ENCODE results near the gene NFE2L3.
"Not testable (repeated sequence)": the region's sequence is repeated elsewhere in the genome, so short reads cannot be mapped to it uniquely, and the experiment has no call there.

The NFE2L3 gene

GRCh38 chr7:26169271-26169670 lies 17.3 kb downstream of the NFE2L3 start:
- DNase-seq = no peak

DNA sequence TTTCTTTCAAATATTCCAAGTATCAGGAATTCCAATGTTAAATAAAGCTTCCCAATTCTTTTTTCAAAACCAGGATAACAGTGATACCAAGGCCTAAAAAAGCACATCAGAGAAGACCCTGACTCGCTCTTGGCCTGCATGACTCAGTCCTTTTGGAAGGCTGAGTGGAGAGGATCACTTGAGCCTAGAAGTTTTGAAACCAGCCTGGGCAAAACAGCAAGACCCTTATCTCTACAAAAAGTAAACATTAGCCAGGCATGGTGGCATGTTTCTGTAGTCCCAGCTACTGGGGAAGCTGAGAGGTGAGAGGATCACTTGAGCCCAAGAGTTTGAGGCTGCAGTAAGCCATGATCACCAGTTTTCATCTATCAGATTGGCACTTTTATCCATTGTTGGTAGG lies 18.7 kb downstream of the NFE2L3 start:
- no peak for DNase-seq

- no peak for DNase-seq
Measured at GRCh38 chr7:26171601-26172000, 19.6 kb downstream of the NFE2L3 start.

DNA sequence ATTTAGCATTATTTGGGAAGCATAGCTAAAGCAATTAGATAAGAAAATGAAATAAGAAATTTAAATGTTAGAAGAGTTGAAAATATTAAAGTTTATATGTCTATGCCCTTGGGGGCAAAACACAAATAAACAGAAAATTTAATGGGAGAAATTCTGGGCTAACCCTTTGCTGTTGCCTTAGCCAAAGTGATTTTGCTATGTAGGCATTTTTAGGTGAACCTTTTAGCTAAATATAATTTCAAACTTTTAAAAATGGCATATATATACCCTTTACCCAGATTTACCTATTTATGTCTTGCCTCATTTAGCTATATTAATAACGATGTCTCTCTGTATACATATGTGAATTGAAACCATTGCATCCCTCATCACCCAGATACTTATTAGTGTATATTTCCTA lies 20.1 kb downstream of the NFE2L3 start:
- DNase-seq = no peak

DNA sequence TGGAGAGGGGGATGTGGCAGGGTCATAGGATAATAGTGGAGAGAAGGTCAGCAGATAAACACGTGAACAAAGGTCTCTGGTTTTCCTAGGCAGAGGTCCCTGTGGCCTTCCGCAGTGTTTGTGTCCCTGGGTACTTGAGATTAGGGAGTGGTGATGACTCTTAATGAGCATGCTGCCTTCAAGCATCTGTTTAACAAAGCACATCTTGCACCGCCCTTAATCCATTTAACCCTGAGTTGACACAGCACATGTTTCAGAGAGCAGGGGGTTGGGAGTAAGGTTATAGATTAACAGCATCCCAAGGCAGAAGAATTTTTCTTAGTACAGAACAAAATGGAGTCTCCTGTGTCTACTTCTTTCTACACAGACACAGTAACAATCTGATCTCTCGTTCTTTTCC lies 23.9 kb downstream of the NFE2L3 start:
- not testable (repeated sequence) for DNase-seq

DNA sequence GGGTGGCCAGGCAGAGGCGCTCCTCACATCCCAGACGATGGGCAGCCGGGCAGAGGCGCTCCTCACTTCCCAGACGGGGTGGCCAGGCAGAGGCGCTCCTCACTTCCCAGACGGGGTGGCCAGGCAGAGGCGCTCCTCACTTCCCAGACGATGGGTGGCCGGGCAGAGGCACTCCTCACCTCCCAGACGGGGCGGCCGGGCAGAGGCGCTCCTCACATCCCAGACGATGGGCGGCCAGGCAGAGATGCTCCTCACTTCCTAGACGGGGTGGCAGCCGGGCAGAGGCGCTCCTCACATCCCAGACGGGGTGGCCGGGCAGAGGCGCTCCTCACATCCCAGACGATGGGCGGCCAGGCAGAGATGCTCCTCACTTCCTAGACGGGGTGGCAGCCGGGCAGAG lies 24.7 kb downstream of the NFE2L3 start:
- DNase-seq = not testable (repeated sequence)

DNA sequence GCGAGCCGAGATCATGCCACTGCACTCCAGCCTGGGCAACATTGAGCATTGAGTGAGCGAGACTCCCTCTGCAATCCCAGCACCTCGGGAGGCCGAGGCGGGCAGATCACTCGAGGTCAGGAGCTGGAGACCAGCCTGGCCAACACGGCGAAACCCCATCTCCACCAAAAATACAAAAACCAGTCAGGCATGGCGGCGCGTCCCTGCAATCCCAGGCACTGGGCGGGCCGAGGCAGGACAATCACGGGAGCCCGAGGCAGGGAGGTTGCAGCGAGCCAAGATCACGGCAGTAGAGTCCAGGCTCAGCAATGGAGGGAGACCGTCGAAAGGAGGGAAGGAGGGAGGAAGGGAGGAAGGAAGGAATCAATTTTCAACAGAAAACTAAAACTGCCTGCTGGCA lies 25.3 kb downstream of the NFE2L3 start:
- DNase-seq = not testable (repeated sequence)

DNA sequence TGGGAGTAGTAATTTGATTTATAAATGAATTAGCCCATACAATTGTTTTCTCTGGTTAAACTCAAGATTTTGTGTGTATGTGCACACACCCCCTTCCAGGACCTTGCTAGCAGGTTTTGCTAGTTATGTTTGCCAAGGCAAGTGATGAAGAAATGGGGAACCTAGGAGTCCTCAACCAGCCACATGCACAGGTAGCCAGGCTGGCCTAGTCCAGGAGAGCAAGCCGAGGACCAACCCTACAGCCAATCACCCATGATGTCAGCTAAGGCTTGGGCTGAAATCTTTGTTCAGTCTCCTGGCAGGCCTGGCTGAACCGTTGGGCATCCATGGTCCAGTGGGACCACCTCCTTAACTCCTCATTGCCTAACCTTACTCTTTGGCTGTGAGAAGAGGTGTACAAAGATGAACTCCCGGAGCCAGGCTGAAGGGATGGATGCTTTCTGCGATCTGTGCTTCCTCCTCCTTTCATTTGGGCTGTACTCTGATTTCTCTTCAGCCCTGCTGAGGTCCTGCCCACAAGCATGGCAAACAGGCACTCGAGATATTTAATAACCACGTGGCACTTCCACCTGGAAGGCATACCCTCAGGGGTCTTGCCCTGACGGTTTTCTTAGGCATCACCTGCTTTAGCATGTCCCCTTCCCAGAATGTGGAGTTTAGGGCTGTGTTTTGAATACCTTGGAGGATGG lies 26.4 kb downstream of the NFE2L3 start:
- peak; percentile 39 for DNase-seq

GRCh38 chr7:26179422-26179821 lies 27.4 kb downstream of the NFE2L3 start:
- DNase-seq = no peak

DNA sequence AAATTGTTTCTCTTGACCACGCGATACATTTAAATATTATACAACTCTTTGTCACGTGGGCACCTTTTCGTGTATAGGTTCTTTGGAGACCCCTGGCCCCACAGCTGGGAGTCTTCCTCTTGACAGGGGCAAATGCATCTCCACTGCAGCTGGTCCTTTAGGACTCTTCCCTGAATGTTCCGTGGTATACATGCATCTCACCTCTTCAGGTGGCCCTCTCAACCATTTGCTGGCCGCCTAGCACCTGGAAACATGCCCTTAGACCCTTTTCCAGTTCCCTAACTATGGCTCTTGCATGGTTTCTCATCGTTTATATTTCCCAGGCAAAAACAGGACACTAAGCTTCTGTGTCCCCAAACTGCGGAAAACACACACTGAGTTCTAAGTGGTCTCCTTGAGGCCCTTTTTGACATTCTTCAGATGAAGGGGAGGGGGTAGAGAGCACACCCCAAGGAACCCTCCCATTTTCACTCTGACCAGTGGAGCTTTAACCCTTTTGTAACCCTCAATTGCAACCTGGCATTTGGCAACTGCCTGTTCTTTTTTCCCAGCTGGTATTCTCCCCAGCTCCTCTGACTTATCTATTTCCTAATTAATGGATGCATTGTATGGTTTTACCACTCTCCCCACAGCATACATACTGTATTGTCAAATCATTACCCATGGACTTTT lies 28.0 kb downstream of the NFE2L3 start:
- peak; percentile 33 for DNase-seq

- peak; percentile 30 for DNase-seq
Measured at GRCh38 chr7:26180792-26181198, 28.8 kb downstream of the NFE2L3 start.

DNA sequence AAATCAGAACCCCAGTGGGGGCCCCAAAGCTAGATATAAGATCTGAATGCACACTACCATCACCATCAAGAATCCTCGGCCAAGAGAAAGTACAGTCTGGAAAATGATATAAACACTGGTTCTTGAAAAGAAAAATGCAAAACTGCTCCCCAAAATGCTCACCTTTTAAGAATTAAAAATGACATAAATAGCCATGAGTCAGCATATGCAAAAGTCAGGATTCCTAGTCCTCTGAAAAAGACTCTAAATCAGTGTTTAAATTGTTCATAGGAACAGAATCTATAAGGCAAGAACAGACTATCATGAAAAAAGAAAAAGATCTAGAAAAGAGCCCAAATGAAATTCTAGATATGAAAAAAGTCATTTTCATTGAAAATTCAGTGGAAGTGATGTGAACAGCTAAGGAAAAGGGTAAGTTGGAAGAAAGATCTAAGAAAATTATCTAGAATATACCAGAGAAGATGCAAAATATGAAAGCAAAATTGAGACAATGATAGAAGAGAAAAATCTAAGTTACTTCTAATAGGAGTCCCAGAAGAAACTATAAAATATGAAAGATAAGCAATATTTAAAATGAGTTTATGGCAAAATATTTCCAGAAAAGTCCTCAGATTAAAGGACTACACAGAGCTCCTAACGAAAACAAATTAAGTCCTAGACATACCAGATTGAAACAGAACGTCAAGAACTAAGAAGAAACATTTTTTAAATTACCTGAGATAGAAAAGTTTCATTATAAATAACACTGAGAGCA lies 29.7 kb downstream of the NFE2L3 start:
- DNase-seq = no peak

DNA sequence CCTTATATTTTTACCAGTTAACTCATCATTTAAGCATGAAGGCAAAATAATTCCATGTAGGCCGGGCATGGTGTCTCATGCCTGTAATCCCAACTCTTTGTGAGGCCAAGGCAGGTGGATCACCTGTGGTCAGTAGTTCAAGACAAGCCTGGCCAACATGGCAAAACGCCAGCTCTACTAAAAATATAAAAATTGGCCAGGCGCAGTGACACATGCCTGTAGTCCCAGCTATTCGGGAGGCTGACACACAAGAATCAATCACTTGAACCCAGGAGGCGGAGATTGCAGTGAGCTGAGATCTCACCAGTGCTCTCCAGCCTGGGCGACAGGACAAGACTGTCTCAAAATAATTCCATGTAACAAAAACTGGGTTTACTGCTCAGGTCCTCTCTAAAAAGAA lies 30.3 kb downstream of the NFE2L3 start:
- peak; percentile 49 for DNase-seq

- peak; percentile 48 for DNase-seq
Measured at GRCh38 chr7:26182706-26183105, 30.7 kb downstream of the NFE2L3 start.

DNA sequence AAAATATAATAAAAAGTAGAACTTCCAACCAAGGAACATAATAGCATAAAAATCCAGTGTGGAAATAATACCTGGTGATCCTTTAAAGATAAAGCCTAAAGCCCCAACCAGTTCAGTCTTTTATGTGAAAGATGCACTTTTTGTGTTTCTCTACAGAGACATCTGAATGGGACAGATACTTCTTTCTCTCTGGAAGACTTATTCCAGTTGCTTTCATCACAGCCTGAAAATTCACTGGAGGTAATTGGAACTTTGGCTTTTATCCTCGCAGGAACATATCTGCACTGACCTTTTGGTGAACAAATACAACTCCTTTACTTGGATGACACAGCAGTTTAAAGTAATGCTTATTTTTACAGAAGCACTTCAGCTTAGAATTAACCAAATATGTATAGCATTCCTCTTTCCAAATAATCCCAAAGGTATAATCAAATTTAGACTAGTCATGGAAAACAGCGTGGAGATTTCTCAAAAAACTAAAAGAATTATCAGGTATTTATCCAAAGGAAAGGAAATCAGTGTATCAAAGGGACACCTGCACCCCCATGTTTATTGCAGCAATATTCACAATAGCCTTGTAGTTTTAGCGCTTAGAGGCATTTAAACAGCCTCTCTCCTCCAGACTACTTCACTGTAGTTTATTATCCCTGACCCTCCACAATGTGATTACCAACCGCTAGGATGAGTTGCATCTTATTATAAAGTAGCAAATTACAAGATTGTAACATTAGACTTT lies 31.7 kb downstream of the NFE2L3 start:
- peak; percentile 52 for DNase-seq

DNA sequence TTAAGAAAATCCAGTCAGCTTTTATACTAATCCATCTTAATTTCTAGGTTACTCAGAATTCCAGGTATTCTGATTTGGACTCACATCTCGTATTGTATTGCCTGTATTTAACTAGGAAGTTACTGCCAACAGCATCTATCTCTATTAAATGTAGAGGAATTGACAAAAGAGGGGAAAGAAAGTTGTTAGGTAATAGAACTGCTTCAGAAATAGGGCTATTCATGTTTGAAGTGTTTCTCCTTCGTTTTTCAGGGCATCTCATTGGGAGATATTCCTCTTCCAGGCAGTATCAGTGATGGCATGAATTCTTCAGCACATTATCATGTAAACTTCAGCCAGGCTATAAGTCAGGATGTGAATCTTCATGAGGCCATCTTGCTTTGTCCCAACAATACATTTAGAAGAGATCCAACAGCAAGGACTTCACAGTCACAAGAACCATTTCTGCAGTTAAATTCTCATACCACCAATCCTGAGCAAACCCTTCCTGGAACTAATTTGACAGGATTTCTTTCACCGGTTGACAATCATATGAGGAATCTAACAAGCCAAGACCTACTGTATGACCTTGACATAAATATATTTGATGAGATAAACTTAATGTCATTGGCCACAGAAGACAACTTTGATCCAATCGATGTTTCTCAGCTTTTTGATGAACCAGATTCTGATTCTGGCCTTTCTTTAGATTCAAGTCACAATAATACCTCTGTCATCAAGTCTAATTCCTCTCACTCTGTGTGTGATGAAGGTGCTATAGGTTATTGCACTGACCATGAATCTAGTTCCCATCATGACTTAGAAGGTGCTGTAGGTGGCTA lies 32.5 kb downstream of the NFE2L3 start:
- DNase-seq = peak; percentile 61

DNA sequence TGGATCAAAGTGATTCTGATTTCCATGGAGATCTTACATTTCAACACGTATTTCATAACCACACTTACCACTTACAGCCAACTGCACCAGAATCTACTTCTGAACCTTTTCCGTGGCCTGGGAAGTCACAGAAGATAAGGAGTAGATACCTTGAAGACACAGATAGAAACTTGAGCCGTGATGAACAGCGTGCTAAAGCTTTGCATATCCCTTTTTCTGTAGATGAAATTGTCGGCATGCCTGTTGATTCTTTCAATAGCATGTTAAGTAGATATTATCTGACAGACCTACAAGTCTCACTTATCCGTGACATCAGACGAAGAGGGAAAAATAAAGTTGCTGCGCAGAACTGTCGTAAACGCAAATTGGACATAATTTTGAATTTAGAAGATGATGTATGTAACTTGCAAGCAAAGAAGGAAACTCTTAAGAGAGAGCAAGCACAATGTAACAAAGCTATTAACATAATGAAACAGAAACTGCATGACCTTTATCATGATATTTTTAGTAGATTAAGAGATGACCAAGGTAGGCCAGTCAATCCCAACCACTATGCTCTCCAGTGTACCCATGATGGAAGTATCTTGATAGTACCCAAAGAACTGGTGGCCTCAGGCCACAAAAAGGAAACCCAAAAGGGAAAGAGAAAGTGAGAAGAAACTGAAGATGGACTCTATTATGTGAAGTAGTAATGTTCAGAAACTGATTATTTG lies 33.3 kb downstream of the NFE2L3 start:
- DNase-seq = peak; percentile 62

DNA sequence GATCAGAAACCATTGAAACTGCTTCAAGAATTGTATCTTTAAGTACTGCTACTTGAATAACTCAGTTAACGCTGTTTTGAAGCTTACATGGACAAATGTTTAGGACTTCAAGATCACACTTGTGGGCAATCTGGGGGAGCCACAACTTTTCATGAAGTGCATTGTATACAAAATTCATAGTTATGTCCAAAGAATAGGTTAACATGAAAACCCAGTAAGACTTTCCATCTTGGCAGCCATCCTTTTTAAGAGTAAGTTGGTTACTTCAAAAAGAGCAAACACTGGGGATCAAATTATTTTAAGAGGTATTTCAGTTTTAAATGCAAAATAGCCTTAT lies 33.8 kb downstream of the NFE2L3 start:
- DNase-seq = no peak

GRCh38 chr7:26186364-26187311 lies 34.6 kb downstream of the NFE2L3 start:
- peak; percentile 46 for DNase-seq

GRCh38 chr7:26187380-26188205 lies 35.6 kb downstream of the NFE2L3 start:
- peak; percentile 63 for DNase-seq
